Nephron progenitor cell (in vitro differentiated cells): Measurements from ENCODE around the gene TINAGL1.

Experiments
- DNase-seq: peaks from one replicate; pipeline ENCODE4 v3.0.0; 2021
- H3K27ac Mint-ChIP-seq: 2 replicates; pipeline ENCODE4 v1.8.0; 2021; ENCODE audit warnings: mild to moderate bottlenecking, moderate library complexity, mixed read lengths
- H3K27me3 Mint-ChIP-seq: 2 replicates; pipeline ENCODE4 v1.8.0; 2021; ENCODE audit warnings: mild to moderate bottlenecking, low read depth, mixed read lengths; ENCODE audit not compliant: poor library complexity
- H3K36me3 Mint-ChIP-seq: 2 replicates; pipeline ENCODE4 v1.8.0; 2021; ENCODE audit warnings: low read depth, mixed read lengths
- H3K4me1 Mint-ChIP-seq: 2 replicates; pipeline ENCODE4 v1.8.0; 2021; ENCODE audit warnings: mixed read lengths
- H3K4me3 Mint-ChIP-seq: 2 replicates; pipeline ENCODE4 v1.8.0; 2021; ENCODE audit warnings: mild to moderate bottlenecking, moderate library complexity, mixed read lengths
- H3K9me3 Mint-ChIP-seq: 2 replicates; pipeline ENCODE4 v1.8.0; 2021; ENCODE audit warnings: mild to moderate bottlenecking, moderate library complexity, mixed read lengths
- CTCF ChIP-seq: fragments of 200-600 bp; sonication (generic); IDR thresholded peaks from 2 replicates; pipeline ENCODE4 v1.5.0; 2021; ENCODE audit warnings: antibody characterized with exemption

Gene TINAGL1

GRCh38 chr1:31626223-31627207 lies 50.2 kb downstream of the TINAGL1 start:
- no peak for TF ChIP-seq CTCF
- no peak overlapping the region for H3K4me3 Mint-ChIP-seq
- H3K27me3 Mint-ChIP-seq = no peaks in the 10 kb centered on the region
- H3K27ac Mint-ChIP-seq = peak overlapping the region; percentile 42
- H3K4me1 Mint-ChIP-seq = peaks cover 25% of the 10 kb centered on the region
- no peaks in the 10 kb centered on the region for H3K9me3 Mint-ChIP-seq
- H3K36me3 Mint-ChIP-seq = peaks cover 15% of the 10 kb centered on the region
- DNase-seq = peak; percentile 38

- H3K27me3 Mint-ChIP-seq = no peaks in the 10 kb centered on the region
- peak overlapping the region; percentile 42 for H3K27ac Mint-ChIP-seq
- H3K9me3 Mint-ChIP-seq = no peaks in the 10 kb centered on the region
- no peak for TF ChIP-seq CTCF
- peaks cover 25% of the 10 kb centered on the region for H3K4me1 Mint-ChIP-seq
- DNase-seq = no peak
- H3K4me3 Mint-ChIP-seq = no peak overlapping the region
- peaks cover 15% of the 10 kb centered on the region for H3K36me3 Mint-ChIP-seq
Observed at GRCh38 chr1:31627301-31627929, 51.1 kb downstream of the TINAGL1 start.

GRCh38 chr1:31627930-31628559 lies 51.7 kb downstream of the TINAGL1 start:
- no peaks in the 10 kb centered on the region for H3K9me3 Mint-ChIP-seq
- no peak overlapping the region for H3K4me3 Mint-ChIP-seq
- H3K27ac Mint-ChIP-seq = no peak overlapping the region
- no peak for DNase-seq
- no peak for TF ChIP-seq CTCF
- H3K27me3 Mint-ChIP-seq = no peaks in the 10 kb centered on the region
- H3K4me1 Mint-ChIP-seq = peaks cover 25% of the 10 kb centered on the region
- H3K36me3 Mint-ChIP-seq = peaks cover 15% of the 10 kb centered on the region

- DNase-seq = no peak
- Mint-ChIP-seq H3K4me3 (no peak overlapping the region), H3K27ac (peak overlapping the region; percentile 8), H3K4me1 (peaks cover 25% of the 10 kb centered on the region), H3K36me3 (peaks cover 15% of the 10 kb centered on the region), H3K9me3 (no peaks in the 10 kb centered on the region), H3K27me3 (no peaks in the 10 kb centered on the region)
- TF ChIP-seq CTCF = no peak
Observed at GRCh38 chr1:31628931-31629556, 52.7 kb downstream of the TINAGL1 start.

- peaks cover 15% of the 10 kb centered on the region for H3K36me3 Mint-ChIP-seq
- H3K4me3 Mint-ChIP-seq = no peak overlapping the region
- TF ChIP-seq CTCF = no peak
- no peak for DNase-seq
- peaks cover 15% of the 10 kb centered on the region for H3K4me1 Mint-ChIP-seq
- no peak overlapping the region for H3K27ac Mint-ChIP-seq
- H3K9me3 Mint-ChIP-seq = no peaks in the 10 kb centered on the region
- H3K27me3 Mint-ChIP-seq = no peaks in the 10 kb centered on the region
Observed at GRCh38 chr1:31632649-31633048, 56.3 kb downstream of the TINAGL1 start.
